GM12878 (cell line): ENCODE measurements around the gene SNX8. TPM values are rescaled to one million over a fixed set of nuclear protein-coding genes. Genes with fewer than 3 reads are reported as not detected.

Source experiments
- ATAC-seq: fragments of 200-7000 bp; cut with Tn5 transposase; 3 replicates; pipeline ENCODE4 v1.9.1; 2020; ENCODE audit warnings: mild to moderate bottlenecking, moderate library complexity
- BruUV-seq: library from RNA; stranded (reverse); fragments of 400-500 nt; replicated peaks from 2 replicates; lab custom pipeline; 2021; lab: Mats Ljungman, UMichigan
- CTCF ChIA-PET: fragments of 300-600 bp; sonication (Branson Sonifier 250); formaldehyde crosslinking; extraction: SDS; loops from one replicate; lab custom pipeline; 2021; ENCODE audit warnings: inconsistent platforms; lab: Yijun Ruan, JAX
- POLR2A ChIA-PET: fragments of 350-600 bp; formaldehyde crosslinking; extraction: SDS; loops from one replicate; lab custom pipeline; 2021; ENCODE audit warnings: inconsistent platforms; lab: Charles Lee
- RAD21 ChIA-PET: fragments of 300-600 bp; sonication (Branson Sonifier 250); formaldehyde crosslinking; loops from one replicate; lab custom pipeline; 2023; ENCODE audit warnings: antibody characterized with exemption; ENCODE audit not compliant: unreplicated experiment; lab: Charles Lee
- SMC1A ChIA-PET: fragments of 300-600 bp; sonication (Branson Sonifier 250); formaldehyde crosslinking; loops from one replicate; lab custom pipeline; 2023; ENCODE audit not compliant: unreplicated experiment, uncharacterized antibody; lab: Charles Lee
- DNase-seq: peaks from one replicate; pipeline ENCODE4 v3.0.0-alpha.2; 2011; ENCODE audit warnings: low read depth, low spot score
- FAIRE-seq: peaks from 3 replicates; lab custom pipeline; 2011; peaks lifted over from hg19 to GRCh38; lab: Jason Lieb, UNC
- H2AFZ ChIP-seq: 2 replicates; pipeline ENCODE4 v1.6.0; 2011; ENCODE audit warnings: low read depth, low read length, control low read depth; ENCODE audit not compliant: control insufficient read depth
- H3K27ac ChIP-seq: 2 replicates; pipeline ENCODE4 v1.5.1; 2011; ENCODE audit warnings: control low read depth; ENCODE audit not compliant: control insufficient read depth, insufficient read depth
- H3K27me3 ChIP-seq, 2 experiments: replicated peaks in 1 of 2; 2 replicates each; pipeline versions ENCODE4 v1.6.0 to v1.6.1; 2011; ENCODE audit warnings: low read length in 1 of 2; ENCODE audit not compliant: control insufficient read depth in 2 of 2, insufficient read depth in 2 of 2
- H3K36me3 ChIP-seq, 2 experiments: 2 replicates each; pipeline ENCODE4 v1.5.1; 2011; ENCODE audit warnings: low read length in 1 of 2; ENCODE audit not compliant: control insufficient read depth in 2 of 2, insufficient read depth in 2 of 2
- H3K4me1 ChIP-seq: 2 replicates; pipeline ENCODE4 v1.6.1; 2011; ENCODE audit warnings: mild to moderate bottlenecking, low read length, moderate library complexity, mixed read lengths; ENCODE audit not compliant: control insufficient read depth, insufficient read depth
- H3K4me2 ChIP-seq: 2 replicates; pipeline ENCODE4 v1.6.0; 2011; ENCODE audit warnings: control low read depth; ENCODE audit not compliant: control insufficient read depth, insufficient read depth
- H3K4me3 ChIP-seq: fragments of 200-600 bp; sonication (generic); 2 replicates; pipeline ENCODE4 v1.5.1; 2016
- H3K79me2 ChIP-seq: 2 replicates; pipeline ENCODE4 v1.6.0; 2011; ENCODE audit warnings: low read length; ENCODE audit not compliant: control insufficient read depth, insufficient read depth
- H3K9ac ChIP-seq: 2 replicates; pipeline ENCODE4 v1.8.0; 2011; ENCODE audit warnings: low read length, control low read depth, mixed read lengths; ENCODE audit not compliant: control insufficient read depth, insufficient read depth
- H3K9me3 ChIP-seq: replicated peaks from 3 replicates; pipeline ENCODE4 v1.5.1; 2011; ENCODE audit warnings: mild to moderate bottlenecking, low read length; ENCODE audit not compliant: control insufficient read depth, insufficient read depth
- H4K20me1 ChIP-seq: 2 replicates; pipeline ENCODE4 v1.6.0; 2011; ENCODE audit not compliant: control insufficient read depth, insufficient read depth
- BRCA1 ChIP-seq: IDR thresholded peaks from 2 replicates; pipeline ENCODE4 v1.6.1; 2011; ENCODE audit warnings: low read depth, low read length, improper control_type of control experiment
- DPF2 ChIP-seq: fragments of 450-650 bp; IDR thresholded peaks from 2 replicates; pipeline ENCODE4 v1.6.1; 2017; ENCODE audit warnings: mild to moderate bottlenecking
- E2F8 ChIP-seq: fragments of 450-650 bp; IDR thresholded peaks from 2 replicates; pipeline ENCODE4 v1.6.1; 2018; ENCODE audit warnings: mild to moderate bottlenecking, low read depth, moderate library complexity; ENCODE audit not compliant: partially characterized antibody
- EED ChIP-seq: sonication (generic); IDR thresholded peaks from 2 replicates; pipeline ENCODE4 v1.6.1; 2016; ENCODE audit warnings: antibody characterized with exemption, low read depth
- GABPA ChIP-seq: IDR thresholded peaks from 2 replicates; pipeline ENCODE4 v1.6.1; 2014; ENCODE audit warnings: antibody characterized with exemption, low read depth, mild to moderate bottlenecking, inconsistent platforms
- HDAC6 ChIP-seq: fragments of 200-600 bp; sonication (generic); IDR thresholded peaks from one replicate; pipeline ENCODE4 v1.8.0; 2017; ENCODE audit warnings: antibody characterized with exemption; ENCODE audit not compliant: unreplicated experiment
- KLF5 ChIP-seq: fragments of 450-650 bp; IDR thresholded peaks from 2 replicates; pipeline ENCODE4 v1.6.1; 2014; ENCODE audit warnings: mild to moderate bottlenecking; ENCODE audit not compliant: partially characterized antibody
- NRF1 ChIP-seq: conservative IDR thresholded peaks from 2 replicates; pipeline ENCODE4 v1.6.1; 2011; ENCODE audit warnings: mild to moderate bottlenecking, low read depth, low read length, improper control_type of control experiment
- PAX8 ChIP-seq: fragments of 450-650 bp; IDR thresholded peaks from 2 replicates; pipeline ENCODE4 v1.6.1; 2017; ENCODE audit warnings: mild to moderate bottlenecking, moderate library complexity
- POLR2AphosphoS2 ChIP-seq: IDR thresholded peaks from 2 replicates; pipeline ENCODE4 v1.6.1; 2011; ENCODE audit warnings: low read depth, mild to moderate bottlenecking, low read length, improper control_type of control experiment, moderate library complexity
- RAD51 ChIP-seq: fragments of 450-650 bp; IDR thresholded peaks from 2 replicates; pipeline ENCODE4 v1.6.1; 2016; ENCODE audit warnings: moderate library complexity, mild to moderate bottlenecking, inconsistent platforms
- RCOR1 ChIP-seq: conservative IDR thresholded peaks from 2 replicates; pipeline ENCODE4 v1.6.1; 2012; ENCODE audit warnings: low read depth, low read length, improper control_type of control experiment
- RELA ChIP-seq: fragments of 450-650 bp; IDR thresholded peaks from 2 replicates; pipeline ENCODE4 v1.8.0; 2014; ENCODE audit warnings: borderline replicate concordance; ENCODE audit not compliant: partially characterized antibody
- RUNX3 ChIP-seq: IDR thresholded peaks from 2 replicates; pipeline ENCODE4 v1.6.1; 2012; ENCODE audit warnings: low read length, inconsistent platforms
- SUZ12 ChIP-seq: fragments of 200-600 bp; sonication (generic); IDR thresholded peaks from one replicate; pipeline ENCODE4 v1.6.1; 2018; ENCODE audit warnings: antibody characterized with exemption, mild to moderate bottlenecking; ENCODE audit not compliant: unreplicated experiment
- TCF12 ChIP-seq: IDR thresholded peaks from 2 replicates; pipeline ENCODE4 v1.6.1; 2011; ENCODE audit warnings: low read depth, mild to moderate bottlenecking, low read length
- WRNIP1 ChIP-seq: IDR thresholded peaks from 2 replicates; pipeline ENCODE4 v1.6.1; 2011; ENCODE audit warnings: low read depth, low read length, improper control_type of control experiment, borderline replicate concordance
- WGBS: methylation state at CpG from one replicate; pipeline ENCODE4 v1.1.6; 2016; ENCODE audit warnings: low lambda C conversion rate; ENCODE audit not compliant: insufficient replicate concordance, insufficient coverage; ENCODE audit errors: missing lambda C conversion rate; 5-methylcytosine and 5-hydroxymethylcytosine counted together
- in situ Hi-C: fragments of 300-500 bp; cut with MboI; formaldehyde crosslinking; loops from 9 replicates; pipeline ENCODE4 v1.14.3; 2018; ENCODE audit warnings: mixed read lengths
- intact Hi-C: fragments of 100-400 bp; cut with micrococcal nuclease; formaldehyde crosslinking; loops from one replicate; pipeline ENCODE4 v1.14.2; 2022; ENCODE audit not compliant: unreplicated experiment
- polyA plus RNA-seq, 11 experiments: library from polyadenylated mRNA; depleted of rRNA in 4 of 11; unstranded in 6 of 11; stranded (reverse) in 5 of 11; fragments of >200 nt; fragmentation: Nextera tagmentation in 4 of 11; fragmentation: Illumina TruSeq in 1 of 11; extraction: Ambion mirVana in 4 of 11; extraction: Trizol in 1 of 11; gene quantifications; 1 replicate in 1 of 11; 2 replicates in 10 of 11; pipeline versions ENCODE4 v1.2.1 to v1.2.3, GENCODE V29; 2011 to 2016; ENCODE audit warnings: inconsistent platforms in 2 of 11, missing spikeins in 2 of 11, low read depth in 1 of 11
- total RNA-seq, 4 experiments: library from RNA; depleted of rRNA in 3 of 4; stranded (reverse); fragments of >200 nt in 3 of 4; fragmentation: Illumina TruSeq in 1 of 4; extraction: Trizol in 1 of 4; gene quantifications; 2 replicates each; pipeline versions ENCODE4 v1.2.1 to v1.2.3, GENCODE V29; 2013 to 2021

The SNX8 gene
- total and polyA plus RNA-seq, 10 of the 15 experiments (the other 5 are each of a cell fraction or from before 2014, with no cell fraction given): 6.4 to 210 (median 97.6) TPM

DNA sequence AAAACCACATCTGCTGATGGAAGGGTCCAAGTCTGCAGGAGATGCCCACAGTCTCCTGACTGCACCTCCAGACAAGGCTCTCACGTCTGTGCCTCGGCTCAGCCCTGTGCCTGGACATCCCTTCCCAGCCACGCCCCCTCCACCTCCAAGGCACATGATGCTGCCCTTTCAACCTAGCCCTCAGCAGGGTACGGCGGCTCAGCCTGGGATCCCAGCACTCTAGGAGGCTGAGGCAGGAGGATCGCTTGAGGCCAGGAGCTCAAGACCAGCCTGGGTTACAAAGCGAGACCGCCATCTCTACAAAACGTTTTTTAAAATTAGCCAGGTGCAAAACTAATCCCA lies 95.8 kb downstream of the SNX8 start:
- Histone ChIP-seq H3K36me3 (peaks cover 25 to 56% of the 10 kb centered on the region in 2 experiments), H2AFZ (no peak overlapping the region), H3K9ac (no peak overlapping the region), H3K4me2 (no peak overlapping the region), H3K27me3 (no peaks in the 10 kb centered on the region), H3K4me1 (no peaks in the 10 kb centered on the region), H3K27ac (no peak overlapping the region), H4K20me1 (no peaks in the 10 kb centered on the region), H3K79me2 (no peaks in the 10 kb centered on the region), H3K9me3 (no peaks in the 10 kb centered on the region), H3K4me3 (no peak overlapping the region)
- intact Hi-C loops: no loop called here
- ChIA-PET CTCF (no interaction called here), SMC1A (no interaction called here), POLR2A (no interaction called here), RAD21 (no interaction called here)
- WGBS: 85% methylated on average over 8 of the region's 9 CpGs
- BruUV-seq: no TSS peak
- no peak for FAIRE-seq
- DNase-seq: no peak
- TF ChIP-seq EED (no peak), GABPA (no peak), NRF1 (no peak), SUZ12 (no peak), DPF2 (no peak)
- no peak for ATAC-seq
- in situ Hi-C loops: loop anchor here (10.0 kb wide), 1 partner anchor 554 kb away; no protein-coding TSS in a partner anchor

- Histone ChIP-seq H4K20me1 (no peaks in the 10 kb centered on the region), H2AFZ (no peak overlapping the region), H3K4me1 (no peaks in the 10 kb centered on the region), H3K27ac (no peak overlapping the region), H3K9ac (no peak overlapping the region), H3K4me2 (no peak overlapping the region), H3K27me3 (no peaks in the 10 kb centered on the region), H3K36me3 (peaks cover 30 to 57% of the 10 kb centered on the region in 2 experiments), H3K4me3 (no peak overlapping the region), H3K79me2 (no peaks in the 10 kb centered on the region), H3K9me3 (no peaks in the 10 kb centered on the region)
- intact Hi-C loops (no loop called here), in situ Hi-C loops (loop anchor here (10.0 kb wide), 1 partner anchor 553 kb away; no protein-coding TSS in a partner anchor)
- ChIA-PET RAD21 (no interaction called here), CTCF (interaction anchor here (0.6 kb wide), 1 partner anchor 155 kb away, joined by 3 read pairs; no protein-coding TSS in a partner anchor), SMC1A (no interaction called here), POLR2A (no interaction called here)
- 90% methylated on average over 18 of the region's 19 CpGs for WGBS
- no peak for DNase-seq
- FAIRE-seq: no peak
- ATAC-seq: no peak
- BruUV-seq: TSS peak; percentile 32
- TF ChIP-seq HDAC6 (no peak), BRCA1 (no peak), PAX8 (no peak), E2F8 (no peak), RUNX3 (no peak), NRF1 (no peak), RELA (no peak), POLR2AphosphoS2 (no peak), WRNIP1 (no peak), KLF5 (no peak), RCOR1 (no peak), TCF12 (no peak), RAD51 (no peak)
Observed at GRCh38 chr7:2217716-2218443, 96.4 kb downstream of the SNX8 start.
